Measurements from ENCODE around the gene TPPP3. TPM values are rescaled to one million over a fixed set of nuclear protein-coding genes. Genes with fewer than 3 reads are reported as not detected.
"Not testable (repeated sequence)": the region's sequence is repeated elsewhere in the genome, so short reads cannot be mapped to it uniquely, and the experiment has no call there.

Gene TPPP3
- total RNA-seq, 2 donors from 2014 or later, result 0.31 TPM; not detected in 1

- DNase-seq (ENCODE audit: low spot score) (peak; percentile 45), ATAC-seq (no peak)
- Mint-ChIP-seq H3K27me3 (peaks cover 2 to 11% of the 10 kb centered on the region in 2 donors), H3K4me1 (ENCODE audit: low read depth in 2 of 2) (no peaks in the 10 kb centered on the region), H3K27ac (no peak overlapping the region), H3K9me3 (no peaks in the 10 kb centered on the region), H3K36me3 (no peaks in the 10 kb centered on the region), H3K4me3 (no peak overlapping the region)
Measured at GRCh38 chr16:67384778-67385510, 8.4 kb downstream of the TPPP3 start.

- no peaks in the 10 kb centered on the region for H3K9me3 Mint-ChIP-seq
- H3K4me3 Mint-ChIP-seq, result no peak overlapping the region
- no peaks in the 10 kb centered on the region for H3K36me3 Mint-ChIP-seq
- DNase-seq (ENCODE audit: low spot score) (no peak), ATAC-seq (no peak)
- H3K27ac Mint-ChIP-seq, result no peak overlapping the region
- no peaks in the 10 kb centered on the region for H3K4me1 Mint-ChIP-seq (ENCODE audit: low read depth in 2 of 2)
- peaks cover 2 to 11% of the 10 kb centered on the region in 2 donors for H3K27me3 Mint-ChIP-seq
Measured at GRCh38 chr16:67383284-67383683, 10.0 kb downstream of the TPPP3 start.

GRCh38 chr16:67378642-67379041, 14.7 kb downstream of the TPPP3 start:
- Mint-ChIP-seq H3K4me3 (no peak overlapping the region), H3K36me3 (no peaks in the 10 kb centered on the region), H3K4me1 (ENCODE audit: low read depth in 2 of 2) (no peaks in the 10 kb centered on the region), H3K27me3 (peaks cover 0 to 8% of the 10 kb centered on the region in 2 donors), H3K27ac (no peak overlapping the region), H3K9me3 (no peaks in the 10 kb centered on the region)
- ATAC-seq, result no peak
- DNase-seq (ENCODE audit: low spot score), result no peak

GRCh38 chr16:67376012-67376411, 17.3 kb downstream of the TPPP3 start:
- ATAC-seq; H3K4me1 Mint-ChIP-seq (ENCODE audit: low read depth in 2 of 2); H3K9me3 Mint-ChIP-seq: not testable (repeated sequence)

GRCh38 chr16:67372664-67373063, 20.6 kb downstream of the TPPP3 start:
- no peaks in the 10 kb centered on the region for H3K4me1 Mint-ChIP-seq (ENCODE audit: low read depth in 2 of 2)
- no peaks in the 10 kb centered on the region for H3K36me3 Mint-ChIP-seq
- H3K27ac Mint-ChIP-seq, result no peak overlapping the region
- no peak for DNase-seq (ENCODE audit: low spot score)
- H3K27me3 Mint-ChIP-seq, result peaks cover 0 to 6% of the 10 kb centered on the region in 2 donors
- H3K9me3 Mint-ChIP-seq, result no peaks in the 10 kb centered on the region
- ATAC-seq, result no peak
- H3K4me3 Mint-ChIP-seq, result no peak overlapping the region

More at GRCh38 chr16:67376012-67376411, 17.3 kb downstream of the TPPP3 start:
- DNase-seq (ENCODE audit: low spot score); H3K27ac Mint-ChIP-seq; H3K36me3 Mint-ChIP-seq; H3K27me3 Mint-ChIP-seq; H3K4me3 Mint-ChIP-seq: not testable (repeated sequence)

- Mint-ChIP-seq H3K4me1 (ENCODE audit: low read depth in 2 of 2) (no peaks in the 10 kb centered on the region), H3K36me3 (no peaks in the 10 kb centered on the region), H3K27me3 (peaks cover 0 to 3% of the 10 kb centered on the region in 2 donors), H3K4me3 (no peak overlapping the region), H3K9me3 (no peaks in the 10 kb centered on the region), H3K27ac (no peak overlapping the region)
- ATAC-seq (no peak), DNase-seq (ENCODE audit: low spot score) (no peak)
Measured at GRCh38 chr16:67370661-67371060, 22.6 kb downstream of the TPPP3 start.

GRCh38 chr16:67364600-67365235, 28.6 kb downstream of the TPPP3 start:
- peaks cover 9 to 16% of the 10 kb centered on the region in 2 donors for H3K27me3 Mint-ChIP-seq
- no peak for ATAC-seq
- H3K4me3 Mint-ChIP-seq, result no peak overlapping the region
- peaks cover 4 to 5% of the 10 kb centered on the region in 2 donors for H3K4me1 Mint-ChIP-seq (ENCODE audit: low read depth in 2 of 2)
- no peak overlapping the region for H3K27ac Mint-ChIP-seq
- no peak for DNase-seq (ENCODE audit: low spot score)
- no peaks in the 10 kb centered on the region for H3K36me3 Mint-ChIP-seq
- H3K9me3 Mint-ChIP-seq, result no peaks in the 10 kb centered on the region

- no peak for ATAC-seq
- H3K27me3 Mint-ChIP-seq, result peaks cover 9 to 25% of the 10 kb centered on the region in 2 donors
- no peak overlapping the region for H3K4me3 Mint-ChIP-seq
- H3K4me1 Mint-ChIP-seq (ENCODE audit: low read depth in 2 of 2), result peaks cover 4 to 5% of the 10 kb centered on the region in 2 donors
- H3K9me3 Mint-ChIP-seq, result no peaks in the 10 kb centered on the region
- no peak for DNase-seq (ENCODE audit: low spot score)
- H3K27ac Mint-ChIP-seq, result no peak overlapping the region
- H3K36me3 Mint-ChIP-seq, result no peaks in the 10 kb centered on the region
Measured at GRCh38 chr16:67361038-67361437, 32.3 kb downstream of the TPPP3 start.

GRCh38 chr16:67359540-67360269, 33.6 kb downstream of the TPPP3 start:
- not testable (repeated sequence) for H3K4me1 Mint-ChIP-seq (ENCODE audit: low read depth in 2 of 2); H3K36me3 Mint-ChIP-seq; H3K9me3 Mint-ChIP-seq; DNase-seq (ENCODE audit: low spot score); ATAC-seq; H3K27ac Mint-ChIP-seq; H3K4me3 Mint-ChIP-seq
- H3K27me3 Mint-ChIP-seq, result peaks cover 9 to 21% of the 10 kb centered on the region in 2 donors

- no peaks in the 10 kb centered on the region for H3K9me3 Mint-ChIP-seq
- H3K27ac Mint-ChIP-seq, result no peak overlapping the region
- DNase-seq (ENCODE audit: low spot score), result no peak
- H3K36me3 Mint-ChIP-seq, result no peaks in the 10 kb centered on the region
- peaks cover 0 to 18% of the 10 kb centered on the region in 2 donors for H3K27me3 Mint-ChIP-seq
- no peak for ATAC-seq
- H3K4me3 Mint-ChIP-seq, result no peak overlapping the region
- no peaks in the 10 kb centered on the region for H3K4me1 Mint-ChIP-seq (ENCODE audit: low read depth in 2 of 2)
Measured at GRCh38 chr16:67357561-67357960, 35.7 kb downstream of the TPPP3 start.

- peaks cover 0 to 18% of the 10 kb centered on the region in 2 donors for H3K27me3 Mint-ChIP-seq
- no peak overlapping the region for H3K4me3 Mint-ChIP-seq
- no peaks in the 10 kb centered on the region for H3K36me3 Mint-ChIP-seq
- no peaks in the 10 kb centered on the region for H3K9me3 Mint-ChIP-seq
- DNase-seq (ENCODE audit: low spot score) (no peak), ATAC-seq (no peak)
- no peak overlapping the region for H3K27ac Mint-ChIP-seq
- H3K4me1 Mint-ChIP-seq (ENCODE audit: low read depth in 2 of 2), result no peaks in the 10 kb centered on the region
Measured at GRCh38 chr16:67356396-67356795, 36.9 kb downstream of the TPPP3 start.

- H3K36me3 Mint-ChIP-seq; H3K4me3 Mint-ChIP-seq; H3K9me3 Mint-ChIP-seq; H3K4me1 Mint-ChIP-seq (ENCODE audit: low read depth in 2 of 2); ATAC-seq; H3K27me3 Mint-ChIP-seq; DNase-seq (ENCODE audit: low spot score); H3K27ac Mint-ChIP-seq: not testable (repeated sequence)
Measured at GRCh38 chr16:67352463-67352862, 40.8 kb downstream of the TPPP3 start.

GRCh38 chr16:67350324-67350723, 43.0 kb downstream of the TPPP3 start:
- no peak overlapping the region for H3K27ac Mint-ChIP-seq
- DNase-seq (ENCODE audit: low spot score), result no peak
- H3K36me3 Mint-ChIP-seq, result no peaks in the 10 kb centered on the region
- H3K4me3 Mint-ChIP-seq, result no peak overlapping the region
- ATAC-seq, result no peak
- H3K4me1 Mint-ChIP-seq (ENCODE audit: low read depth in 2 of 2), result no peaks in the 10 kb centered on the region
- peaks cover 0 to 5% of the 10 kb centered on the region in 2 donors for H3K27me3 Mint-ChIP-seq
- H3K9me3 Mint-ChIP-seq, result no peaks in the 10 kb centered on the region

GRCh38 chr16:67349172-67349571, 44.1 kb downstream of the TPPP3 start:
- DNase-seq (ENCODE audit: low spot score), result no peak
- H3K27me3 Mint-ChIP-seq, result peaks cover 0 to 5% of the 10 kb centered on the region in 2 donors
- H3K27ac Mint-ChIP-seq, result no peak overlapping the region
- H3K4me3 Mint-ChIP-seq, result no peak overlapping the region
- no peaks in the 10 kb centered on the region for H3K4me1 Mint-ChIP-seq (ENCODE audit: low read depth in 2 of 2)
- no peak for ATAC-seq
- H3K9me3 Mint-ChIP-seq, result no peaks in the 10 kb centered on the region
- H3K36me3 Mint-ChIP-seq, result no peaks in the 10 kb centered on the region
